Measurements from ENCODE around the gene HECW1.

The HECW1 gene

GRCh38 chr7:43585562-43585961 is 473.1 kb downstream of the HECW1 start:
- TF ChIP-seq, protein P1, sequence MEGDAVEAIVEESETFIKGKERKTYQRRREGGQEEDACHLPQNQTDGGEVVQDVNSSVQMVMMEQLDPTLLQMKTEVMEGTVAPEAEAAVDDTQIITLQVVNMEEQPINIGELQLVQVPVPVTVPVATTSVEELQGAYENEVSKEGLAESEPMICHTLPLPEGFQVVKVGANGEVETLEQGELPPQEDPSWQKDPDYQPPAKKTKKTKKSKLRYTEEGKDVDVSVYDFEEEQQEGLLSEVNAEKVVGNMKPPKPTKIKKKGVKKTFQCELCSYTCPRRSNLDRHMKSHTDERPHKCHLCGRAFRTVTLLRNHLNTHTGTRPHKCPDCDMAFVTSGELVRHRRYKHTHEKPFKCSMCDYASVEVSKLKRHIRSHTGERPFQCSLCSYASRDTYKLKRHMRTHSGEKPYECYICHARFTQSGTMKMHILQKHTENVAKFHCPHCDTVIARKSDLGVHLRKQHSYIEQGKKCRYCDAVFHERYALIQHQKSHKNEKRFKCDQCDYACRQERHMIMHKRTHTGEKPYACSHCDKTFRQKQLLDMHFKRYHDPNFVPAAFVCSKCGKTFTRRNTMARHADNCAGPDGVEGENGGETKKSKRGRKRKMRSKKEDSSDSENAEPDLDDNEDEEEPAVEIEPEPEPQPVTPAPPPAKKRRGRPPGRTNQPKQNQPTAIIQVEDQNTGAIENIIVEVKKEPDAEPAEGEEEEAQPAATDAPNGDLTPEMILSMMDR (conservative IDR thresholded peaks at IDR 0.05) = no peak
- no peak overlapping the region for H3K27ac ChIP-seq

DNA sequence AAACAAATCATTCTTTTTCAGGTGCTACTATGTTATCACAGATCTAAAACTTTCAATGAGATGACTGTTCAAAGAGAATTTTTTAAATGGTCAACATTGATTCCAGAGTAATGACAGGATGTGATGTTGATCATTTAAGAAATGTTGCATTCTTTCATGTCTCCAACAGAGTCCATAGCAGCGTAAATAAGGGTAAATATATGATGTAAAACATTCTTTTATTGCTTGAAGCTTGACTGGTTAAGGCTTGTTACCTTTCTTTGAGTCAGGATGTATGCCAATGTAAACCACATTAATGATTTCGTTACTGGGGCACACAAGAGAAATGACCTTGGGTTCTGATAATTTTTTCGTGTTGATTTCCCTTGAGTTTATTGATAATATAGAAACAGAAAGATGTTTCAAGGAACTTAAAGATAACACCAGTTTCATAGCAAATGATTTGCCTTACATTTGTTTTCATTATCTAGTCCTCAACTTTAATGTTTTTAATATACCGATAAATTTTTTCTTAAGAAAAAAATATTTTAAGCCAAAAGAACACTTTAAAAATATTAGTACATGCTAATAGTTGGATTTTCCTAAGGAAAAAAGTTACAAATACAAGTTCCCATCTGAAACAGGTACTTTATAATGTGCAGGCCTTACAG is 473.9 kb downstream of the HECW1 start:
- H3K27ac ChIP-seq = peak overlapping the region; percentile 1; the same call in 1 of the 2 replicates

DNA sequence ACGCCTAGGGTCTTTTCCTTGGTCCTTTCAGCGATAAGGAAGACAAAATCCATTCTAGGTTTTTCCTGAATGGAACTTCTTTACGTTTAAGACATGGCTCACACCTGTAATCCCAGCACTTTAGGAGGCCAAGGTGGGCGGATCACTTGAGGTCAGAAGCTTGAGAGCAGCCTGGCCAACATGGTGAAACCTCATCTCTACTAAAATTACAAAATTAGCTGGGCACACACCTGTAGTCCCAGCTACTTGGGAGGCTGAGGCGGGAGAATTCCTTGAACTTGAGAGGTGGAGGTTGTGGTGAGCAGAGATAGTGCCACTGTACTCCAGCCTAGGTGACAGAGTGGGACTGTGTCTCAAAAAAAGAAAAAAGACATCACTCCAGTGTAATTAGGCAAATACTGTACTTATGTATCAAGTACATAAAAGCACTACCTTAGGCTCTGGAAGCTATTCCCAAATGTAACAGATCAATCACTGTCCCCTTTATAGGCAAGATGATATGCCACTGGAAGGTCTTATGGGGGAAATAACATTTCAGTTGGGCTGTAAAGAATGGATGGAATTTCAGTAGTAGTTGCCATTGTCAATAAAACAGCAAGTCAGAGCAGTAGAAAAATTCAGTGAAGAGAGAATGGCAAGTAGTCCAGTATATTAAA is 476.2 kb downstream of the HECW1 start:
- TF ChIP-seq, protein P1 (conservative IDR thresholded peaks at IDR 0.05) = no peak
- no peak overlapping the region for H3K27ac ChIP-seq

More for the DNA sequence above, 473.9 kb downstream of the HECW1 start:
- TF ChIP-seq, protein P1 (conservative IDR thresholded peaks at IDR 0.05) = no peak

DNA sequence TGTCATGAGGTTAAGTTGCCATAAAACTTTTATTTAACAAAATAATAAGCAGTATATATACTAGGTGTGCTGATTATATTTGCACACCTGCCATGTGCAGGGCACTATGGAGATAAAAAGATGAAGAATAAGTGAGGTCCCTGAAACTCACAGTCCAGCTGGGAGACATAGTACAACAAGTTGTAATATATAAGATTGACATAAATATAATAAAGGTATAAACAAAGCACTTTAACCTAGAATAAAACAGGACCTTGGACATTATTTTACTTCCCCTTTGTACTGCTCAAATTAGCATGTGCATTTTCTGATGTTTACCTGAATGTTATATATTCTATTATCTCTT is 476.7 kb downstream of the HECW1 start:
- TF ChIP-seq, protein P1 (conservative IDR thresholded peaks at IDR 0.05) = no peak
- H3K27ac ChIP-seq = no peak overlapping the region

DNA sequence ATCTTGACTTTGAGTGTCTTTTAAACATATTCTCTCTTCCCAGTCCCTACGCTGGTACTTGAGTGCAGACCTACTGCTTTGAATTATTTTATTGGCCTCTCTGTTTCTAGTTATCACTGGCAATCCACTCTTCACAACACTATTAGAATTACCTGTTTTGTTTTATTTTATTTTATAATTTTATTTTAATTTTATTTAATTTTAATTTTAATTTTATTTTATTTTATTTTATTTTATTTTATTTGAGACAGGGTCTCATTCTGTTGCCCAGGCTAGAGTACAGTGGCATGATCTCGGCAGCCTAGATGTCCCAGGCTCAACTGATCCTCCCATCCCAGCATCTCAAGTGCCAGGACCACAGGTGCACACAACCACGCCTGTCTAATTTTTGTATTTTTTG is 477.3 kb downstream of the HECW1 start:
- H3K27ac ChIP-seq = no peak overlapping the region
- TF ChIP-seq, protein P1 (conservative IDR thresholded peaks at IDR 0.05) = no peak

DNA sequence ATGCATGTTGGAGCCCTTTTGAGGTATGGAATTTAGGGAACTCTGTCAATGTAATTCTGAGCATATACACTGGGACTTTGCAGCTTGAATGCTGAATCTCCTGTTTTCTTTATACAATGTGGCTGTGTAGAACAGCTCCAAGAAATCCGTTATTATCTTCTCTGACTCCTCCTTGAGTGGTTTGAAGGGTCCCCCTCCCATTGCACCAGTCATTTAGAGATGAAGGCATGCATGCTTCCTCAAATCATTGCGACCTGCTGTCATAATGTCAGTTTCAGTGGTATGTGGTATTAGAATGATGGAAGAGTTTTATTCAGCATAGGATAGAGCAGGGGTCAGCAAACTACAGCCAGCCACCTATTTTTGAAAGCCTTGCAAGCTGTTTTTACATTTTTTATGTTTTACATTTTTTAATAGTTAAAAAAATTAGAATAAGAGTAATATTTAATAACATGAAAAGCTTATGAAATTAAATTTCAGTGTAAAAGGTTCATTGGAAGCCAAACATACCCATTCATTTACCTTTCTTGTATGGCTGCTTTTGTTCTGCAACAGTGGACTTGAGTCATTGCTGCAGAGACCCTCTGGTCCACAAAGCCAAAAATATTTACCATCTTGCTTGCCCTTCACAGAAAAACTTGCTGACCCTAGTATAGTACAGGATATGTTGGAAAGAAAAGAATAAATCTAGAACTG is 478.6 kb downstream of the HECW1 start:
- H3K27ac ChIP-seq = no peak overlapping the region
- TF ChIP-seq, protein P1 (conservative IDR thresholded peaks at IDR 0.05) = no peak

- TF ChIP-seq, protein P1 (conservative IDR thresholded peaks at IDR 0.05) = no peak
- H3K27ac ChIP-seq = no peak overlapping the region
These were observed 479.2 kb downstream of the HECW1 start for GRCh38 chr7:43591558-43592180.

Measured in VCaP (cell line).